DMS 273 (cell line): ENCODE results near the gene BAD.
A peak's percentile ranks its signal among the peaks of the same experiment; 100 is the strongest.
"Not testable (repeated sequence)": the region's sequence is repeated elsewhere in the genome, so short reads cannot be mapped to it uniquely, and the experiment has no call there.

Experiments used
- DNase-seq: peaks from one replicate; lab custom pipeline; 2025; ENCODE audit not compliant: unreplicated experiment; lab: John Stamatoyannopoulos, UW

BAD gene

GRCh38 chr11:64284048-64284961 is at the start of gene BAD:
TSS of gene BAD (minus strand) at chr11:64284665. CDS start at chr11:64284368, 297 bp downstream.
- DNase-seq, result peak; percentile 96

DNA sequence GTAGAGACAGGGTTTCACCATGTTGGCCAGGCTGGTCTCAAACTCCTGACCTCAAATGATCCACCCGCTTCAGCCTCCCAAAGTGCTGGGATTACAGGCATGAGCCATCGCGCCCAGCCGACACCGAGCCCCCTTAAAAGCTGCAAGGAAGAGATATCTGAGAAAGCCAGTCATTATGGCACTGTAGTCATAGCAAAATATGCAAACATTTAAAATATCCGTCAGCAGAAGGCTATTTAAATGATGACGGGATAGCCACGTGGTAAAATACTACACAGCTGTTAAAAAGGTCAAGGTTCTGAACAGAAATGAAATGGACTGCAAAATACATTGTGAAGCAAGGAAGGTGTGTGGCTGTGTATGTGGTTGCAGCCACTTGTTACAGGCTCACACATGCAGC is 49.1 kb upstream of the BAD start:
- DNase-seq, result no peak

DNA sequence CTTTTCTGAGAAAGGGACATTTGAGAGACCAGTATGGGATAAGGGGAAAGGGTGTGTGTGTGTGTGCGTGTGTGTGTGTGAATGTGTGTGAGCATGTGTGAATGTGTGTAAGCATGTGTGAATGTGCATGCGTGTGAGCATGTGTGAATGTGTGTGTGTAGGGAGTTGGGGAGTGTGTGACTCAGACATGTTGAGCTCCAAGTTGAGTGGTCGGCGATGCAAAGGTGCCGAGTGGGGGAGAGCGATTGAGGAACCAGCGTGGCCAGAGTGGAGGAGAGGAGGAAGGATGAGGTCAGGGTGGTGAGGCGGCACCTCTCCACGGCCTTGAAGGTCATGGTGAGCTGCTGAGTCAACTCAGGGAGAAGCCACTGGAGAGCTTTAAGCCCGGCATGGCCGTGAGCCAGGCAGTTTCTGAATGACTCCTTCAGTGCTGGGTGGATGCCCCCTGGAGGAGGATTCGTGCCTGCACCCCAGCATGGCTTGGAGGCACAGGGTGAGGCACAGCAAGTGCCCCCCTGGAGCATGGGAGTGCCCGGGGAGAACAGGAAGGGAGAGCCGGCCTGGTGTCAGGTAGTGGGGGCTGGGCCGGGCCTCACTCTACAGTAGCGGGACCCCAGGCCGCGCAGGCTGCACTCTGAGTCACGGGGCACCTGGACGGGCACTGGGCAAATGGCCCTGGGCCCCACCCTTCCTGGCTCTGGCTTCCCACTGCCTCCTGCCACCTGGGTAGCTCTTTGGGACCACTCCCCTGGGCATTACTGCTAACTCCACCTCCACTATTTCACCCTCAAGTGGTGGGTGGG is 47.3 kb upstream of the BAD start:
- DNase-seq, result peak; percentile 90

DNA sequence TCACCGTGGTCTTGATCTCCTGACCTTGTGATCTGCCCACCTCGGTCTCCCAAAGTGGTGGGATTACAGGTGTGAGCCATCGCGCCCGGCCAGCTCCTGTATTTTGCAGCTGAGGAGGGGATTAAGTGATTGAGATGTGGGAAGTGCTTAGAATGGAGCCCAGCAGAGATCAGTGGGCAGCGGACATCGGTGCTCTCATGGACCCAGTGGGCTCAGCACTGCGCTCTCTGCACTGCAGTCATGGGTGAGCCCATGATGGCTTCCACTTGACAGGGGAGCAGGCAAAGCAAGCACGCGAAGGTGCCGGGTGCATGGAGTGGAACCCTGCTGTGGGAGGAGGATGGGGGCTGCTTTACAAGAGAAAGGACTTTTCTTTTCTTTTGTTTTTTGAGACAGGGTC is 46.4 kb upstream of the BAD start:
- no peak for DNase-seq

DNA sequence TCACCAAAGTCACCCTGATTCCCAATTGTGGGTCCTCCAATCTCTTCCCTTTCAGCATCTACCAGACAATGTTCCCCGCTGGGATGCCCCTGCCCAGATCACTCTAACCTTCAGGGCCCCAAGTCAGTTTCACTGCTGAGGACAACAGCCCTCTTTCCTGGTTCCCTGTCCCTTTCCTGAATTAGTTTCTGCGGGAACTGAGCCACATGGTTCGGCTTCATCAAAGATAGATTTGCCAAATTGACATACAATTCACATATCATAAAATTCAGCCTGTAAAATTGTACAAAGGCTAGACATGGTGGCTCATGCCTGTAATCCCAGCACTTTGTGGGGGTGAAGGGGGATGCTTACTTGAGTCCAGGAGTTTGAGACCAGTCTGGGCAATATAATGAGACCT is 43.5 kb upstream of the BAD start:
- DNase-seq, result no peak

- no peak for DNase-seq
Observed at GRCh38 chr11:64327375-64327774, 42.9 kb upstream of the BAD start.

- peak; percentile 49 for DNase-seq
Observed at GRCh38 chr11:64324692-64325469, 40.4 kb upstream of the BAD start.

DNA sequence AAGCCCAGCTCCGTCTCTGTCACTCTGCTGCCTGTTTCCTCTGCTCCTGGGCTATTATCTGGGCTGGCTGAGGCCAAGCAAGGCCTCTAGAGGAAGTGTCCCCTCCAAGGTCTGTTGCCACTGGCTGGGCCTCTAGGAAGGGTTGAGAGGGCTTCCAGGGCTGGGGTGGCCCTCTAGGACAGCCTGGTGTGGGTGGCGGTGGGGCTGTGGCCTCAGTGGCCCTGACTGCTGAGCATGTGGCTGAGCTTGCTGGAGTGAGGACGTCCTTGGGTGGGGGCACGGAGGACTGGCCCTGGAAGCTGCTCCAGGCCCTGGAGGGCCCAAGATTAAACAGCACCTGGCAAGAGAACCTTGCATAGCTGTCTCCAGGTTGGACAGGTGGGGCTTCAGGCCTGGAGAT is 39.5 kb upstream of the BAD start:
- DNase-seq, result not testable (repeated sequence)

GRCh38 chr11:64323373-64323772 is 38.9 kb upstream of the BAD start:
- DNase-seq, result no peak

GRCh38 chr11:64322925-64323260 is 38.4 kb upstream of the BAD start:
- no peak for DNase-seq

DNA sequence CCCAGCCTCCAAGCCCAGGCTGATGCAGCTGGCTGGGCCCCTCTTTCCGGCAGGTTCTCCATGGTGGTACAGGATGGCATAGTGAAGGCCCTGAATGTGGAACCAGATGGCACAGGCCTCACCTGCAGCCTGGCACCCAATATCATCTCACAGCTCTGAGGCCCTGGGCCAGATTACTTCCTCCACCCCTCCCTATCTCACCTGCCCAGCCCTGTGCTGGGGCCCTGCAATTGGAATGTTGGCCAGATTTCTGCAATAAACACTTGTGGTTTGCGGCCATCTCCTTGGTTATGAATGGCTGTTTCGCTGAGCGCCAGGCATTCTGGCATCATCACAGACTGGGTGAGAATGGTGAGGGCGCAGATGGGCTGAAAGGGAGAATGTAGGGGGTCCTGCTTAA is 37.1 kb upstream of the BAD start:
- DNase-seq, result no peak

DNA sequence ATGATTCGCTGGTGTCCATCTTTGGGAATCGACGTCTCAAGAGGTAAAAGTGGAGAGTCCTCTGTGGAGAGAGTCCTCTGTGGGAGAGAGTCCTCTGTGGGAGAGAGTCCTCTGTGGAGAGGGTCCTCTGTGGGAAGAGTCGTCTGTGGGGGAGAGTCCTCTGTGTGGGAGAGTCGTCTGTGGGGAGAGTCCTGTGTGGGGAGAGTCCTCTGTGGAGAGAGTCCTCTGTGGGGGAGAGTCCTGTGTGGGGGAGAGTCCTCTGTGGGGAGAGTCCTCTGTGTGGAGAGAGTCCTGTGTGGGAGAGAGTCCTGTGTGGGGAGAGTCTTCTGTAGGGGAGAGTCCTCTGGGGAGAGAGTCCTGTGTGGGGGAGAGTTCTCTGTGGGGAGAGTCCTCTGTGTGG is 36.6 kb upstream of the BAD start:
- no peak for DNase-seq

GRCh38 chr11:64320556-64320955 is 36.1 kb upstream of the BAD start:
- no peak for DNase-seq

DNA sequence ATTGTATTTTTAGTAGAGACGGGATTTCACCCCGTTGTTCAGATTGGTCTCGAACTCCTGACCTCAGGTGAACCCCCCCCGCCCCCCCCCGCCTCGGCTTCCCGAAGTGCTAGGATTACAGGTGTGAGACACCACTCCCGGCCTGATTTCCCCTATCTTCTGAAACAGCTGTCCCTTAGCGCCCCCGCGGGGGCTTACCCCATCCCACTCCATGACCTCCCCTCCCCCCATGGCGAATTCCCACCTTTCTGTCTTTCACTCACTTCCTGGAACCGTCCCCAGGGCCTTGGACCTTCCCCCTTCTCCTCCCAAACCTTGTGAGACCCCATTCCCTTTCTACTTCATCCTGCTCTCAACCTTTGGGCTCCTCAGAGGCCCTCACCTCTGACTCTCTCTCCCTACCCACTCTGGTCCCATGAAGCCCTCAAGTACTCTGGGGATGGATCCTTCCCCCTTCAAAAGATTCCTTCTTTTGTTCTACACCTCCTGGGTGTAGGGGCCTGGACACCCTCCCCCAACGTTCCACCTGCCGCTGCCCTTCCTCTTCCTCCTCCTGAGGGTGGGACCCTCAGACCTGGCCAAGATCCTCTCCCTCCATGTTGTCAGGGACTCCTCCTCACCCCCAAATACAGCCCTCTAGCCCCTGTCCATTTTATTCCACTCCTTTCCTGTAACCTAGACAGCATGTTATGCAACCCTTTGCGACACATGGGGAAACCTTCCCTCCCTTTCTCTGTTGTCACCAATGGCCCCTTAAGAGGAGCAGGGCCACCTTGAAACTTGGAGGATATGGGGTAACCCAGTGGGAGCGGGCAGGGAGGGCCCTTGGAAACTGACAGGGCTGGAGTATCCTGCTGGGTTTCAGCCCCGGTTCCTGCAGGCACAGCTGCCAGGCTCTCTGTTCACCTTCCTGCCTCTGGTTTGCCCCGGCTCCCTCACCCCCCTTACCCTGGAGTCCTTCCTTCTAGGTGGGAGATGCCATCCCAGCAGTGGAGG is 34.6 kb upstream of the BAD start:
- no peak for DNase-seq

DNA sequence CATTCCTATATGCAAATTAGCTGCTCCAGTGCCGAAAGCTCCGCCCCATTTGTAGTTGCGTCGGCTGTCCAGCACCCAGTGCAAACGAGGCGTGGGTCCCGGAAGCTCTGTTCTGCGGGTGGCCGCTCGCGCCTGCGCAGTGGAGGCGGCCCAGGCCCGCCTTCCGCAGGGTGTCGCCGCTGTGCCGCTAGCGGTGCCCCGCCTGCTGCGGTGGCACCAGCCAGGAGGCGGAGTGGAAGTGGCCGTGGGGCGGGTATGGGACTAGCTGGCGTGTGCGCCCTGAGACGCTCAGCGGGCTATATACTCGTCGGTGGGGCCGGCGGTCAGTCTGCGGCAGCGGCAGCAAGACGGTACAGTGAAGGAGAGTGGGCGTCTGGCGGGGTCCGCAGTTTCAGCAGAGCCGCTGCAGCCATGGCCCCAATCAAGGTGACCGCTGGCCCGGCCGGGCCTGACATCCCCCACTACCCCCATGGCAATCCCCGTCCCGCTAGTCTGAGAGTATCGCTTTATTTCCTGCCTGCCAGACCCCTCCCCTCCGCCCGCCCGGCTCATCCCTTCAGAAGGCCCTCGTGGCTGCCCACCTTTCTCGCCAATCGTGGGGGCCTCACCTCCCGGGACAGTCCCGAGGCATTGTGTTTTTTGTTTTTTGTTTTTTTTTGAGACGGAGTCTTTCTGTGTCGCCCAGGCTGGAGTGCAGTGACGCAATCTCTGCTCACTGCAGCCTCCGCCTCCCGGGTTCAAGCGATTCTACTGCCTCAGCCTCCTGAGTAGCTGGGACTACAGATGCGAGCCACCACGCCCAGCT is 33.7 kb upstream of the BAD start, which contains the start of gene PRDX5:
Gene PRDX5, plus strand, starts transcription at position 161 of the 805 bp plus-strand sequence. Its CDS starts 95 bp downstream, at position 256.
- DNase-seq, result peak; percentile 94

DNA sequence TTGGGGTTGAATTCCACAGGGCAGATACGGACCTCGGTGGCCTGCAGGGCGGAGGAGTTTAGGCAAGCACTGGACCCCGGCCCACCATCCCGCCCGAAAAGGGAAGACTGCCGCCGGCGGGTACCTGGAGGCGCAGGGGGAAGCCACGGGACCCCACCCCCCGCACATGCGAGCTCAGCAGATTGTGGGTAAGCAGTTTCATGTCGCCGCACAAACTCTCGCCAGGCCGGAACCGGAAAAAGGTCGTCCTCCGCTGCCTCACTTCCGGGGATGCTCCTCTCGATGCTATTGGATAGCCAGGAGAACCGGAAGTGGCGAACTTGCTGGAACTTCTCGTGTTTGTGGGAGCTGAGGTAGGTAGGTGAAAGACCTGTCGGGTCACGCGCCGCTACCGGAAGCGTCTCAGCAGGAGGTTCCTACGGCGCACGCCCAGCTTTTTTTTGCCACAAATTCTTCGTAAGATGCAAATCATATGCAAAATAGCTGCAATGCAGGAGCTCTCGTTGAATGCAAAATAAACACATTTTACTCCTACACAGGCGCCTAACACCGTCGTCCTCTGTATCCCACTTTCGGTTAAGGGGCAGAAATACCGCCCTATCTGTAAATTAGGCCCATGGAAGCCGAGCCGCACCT is 33.0 kb upstream of the BAD start, which contains the start of gene TRMT112:
Gene TRMT112, minus strand, starts transcription at position 235 of the 636 bp plus-strand sequence. Its CDS starts 33 bp downstream, at position 202.
- peak; percentile 95 for DNase-seq

GRCh38 chr11:64316672-64317324 is 32.3 kb upstream of the BAD start:
- peak; percentile 75 for DNase-seq
